Measurements from ENCODE around the gene TMEM131.

The TMEM131 gene

DNA sequence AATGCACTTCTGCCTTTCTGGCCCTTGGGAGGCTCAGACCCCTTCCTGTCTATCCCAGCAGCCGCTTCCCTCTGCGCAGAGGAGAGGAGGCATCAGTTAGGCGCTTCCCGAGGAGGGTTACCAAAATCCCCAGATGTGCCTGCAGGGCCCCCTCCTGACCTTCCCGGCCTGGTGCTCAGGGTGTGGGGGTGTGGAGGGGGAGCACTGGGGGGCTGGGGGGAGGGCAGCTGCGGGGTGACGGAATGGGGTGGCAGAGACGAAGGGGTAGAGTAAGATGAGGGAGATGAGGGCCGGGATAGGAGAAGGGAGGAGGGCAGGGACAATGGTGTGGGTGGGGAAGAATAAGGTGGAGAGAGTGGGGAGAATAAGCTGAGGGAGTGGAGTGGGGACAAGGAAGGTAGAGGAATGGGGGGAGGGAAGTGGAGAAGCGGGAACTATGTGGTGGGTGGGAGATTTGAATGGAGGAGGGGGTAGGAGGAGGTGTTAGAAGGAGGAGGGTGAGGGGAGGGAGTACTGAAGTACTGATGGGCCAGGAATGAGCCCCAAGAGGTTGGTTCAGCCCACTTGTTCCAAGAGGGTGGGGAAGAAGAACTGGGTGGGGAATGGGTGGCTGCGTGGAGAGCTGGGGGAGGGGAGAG lies 288.9 kb downstream of the TMEM131 start:
- no peak for DNase-seq

Measured in fibroblast of skin of back (primary cell).